Measurements from ENCODE around the gene LMBRD1.
"Not testable (repeated sequence)": the region's sequence is repeated elsewhere in the genome, so short reads cannot be mapped to it uniquely, and the experiment has no call there.

Gene LMBRD1

DNA sequence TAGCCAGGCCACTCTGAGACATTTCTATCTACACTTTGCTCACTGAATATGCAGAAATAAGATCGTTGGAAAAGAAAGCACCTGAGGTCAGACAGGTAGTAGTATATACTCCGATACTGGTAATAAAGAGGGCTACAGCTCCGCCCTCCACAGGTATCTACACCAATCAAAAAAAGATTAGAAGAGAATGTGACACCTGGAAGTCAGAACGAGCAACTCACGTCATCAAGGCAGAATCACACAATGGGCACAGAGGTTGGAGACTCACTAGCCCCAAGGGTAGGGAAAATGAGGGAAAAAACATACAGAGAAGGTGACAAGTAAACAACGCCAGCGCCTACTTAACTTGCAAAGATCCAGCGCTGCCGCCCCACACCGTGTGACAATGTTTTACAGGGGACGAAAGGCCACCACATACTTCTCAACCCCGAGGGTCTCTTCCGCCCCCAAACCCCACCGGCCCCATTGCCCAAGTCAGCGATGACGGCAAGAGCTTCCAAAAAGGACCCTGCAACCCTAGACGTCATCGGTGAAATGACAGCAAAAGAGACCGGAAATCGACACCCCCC lies 653 bp downstream of the LMBRD1 start:
- peak; percentile 12 for DNase-seq (ENCODE audit: low read depth)

- no peak for DNase-seq (ENCODE audit: low read depth)
These were observed 1.2 kb downstream of the LMBRD1 start for GRCh38 chr6:69795469-69796072.

DNA sequence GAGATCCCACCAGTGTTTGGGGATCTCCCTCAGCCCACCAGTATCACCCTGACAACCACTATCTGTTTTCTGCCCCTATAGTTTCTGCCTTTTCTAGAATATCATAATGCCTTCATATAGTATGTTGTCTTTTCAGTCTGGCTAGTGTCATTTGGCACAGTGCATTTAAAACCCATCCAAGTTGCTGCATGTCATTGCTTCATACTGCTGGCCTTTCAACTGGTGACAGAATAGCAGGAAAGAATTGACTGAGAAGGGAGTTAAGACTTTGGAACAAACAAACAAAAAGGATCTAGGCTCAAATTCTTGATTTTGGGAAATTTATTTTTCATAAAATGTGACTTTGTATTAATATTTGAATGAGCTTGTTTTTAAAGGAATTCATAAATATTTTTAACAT lies 4.5 kb downstream of the LMBRD1 start:
- no peak for DNase-seq (ENCODE audit: low read depth)

GRCh38 chr6:69791065-69791471 lies 5.7 kb downstream of the LMBRD1 start:
- no peak for DNase-seq (ENCODE audit: low read depth)

GRCh38 chr6:69790629-69791028 lies 6.2 kb downstream of the LMBRD1 start:
- DNase-seq (ENCODE audit: low read depth) = no peak

DNA sequence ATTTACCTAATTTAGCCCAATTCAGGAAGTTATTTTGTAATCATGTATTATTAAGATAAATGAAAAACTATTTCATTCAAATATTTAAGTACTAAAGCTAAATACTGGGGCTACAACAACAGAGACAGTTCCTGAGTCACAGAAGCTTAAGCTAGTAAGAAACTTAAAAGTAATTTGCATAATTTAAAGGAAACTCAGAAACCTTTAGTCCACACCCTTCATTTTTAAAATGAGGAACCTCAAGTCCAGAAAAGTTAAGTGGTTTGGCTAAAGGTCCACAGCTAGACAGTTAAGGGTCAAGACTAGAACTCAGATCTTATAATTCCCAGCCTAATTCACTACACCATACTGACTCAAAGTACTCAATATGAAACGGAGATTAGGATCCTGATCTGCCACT lies 7.2 kb downstream of the LMBRD1 start:
- no peak for DNase-seq (ENCODE audit: low read depth)

GRCh38 chr6:69787436-69787835 lies 9.4 kb downstream of the LMBRD1 start:
- DNase-seq (ENCODE audit: low read depth) = not testable (repeated sequence)

DNA sequence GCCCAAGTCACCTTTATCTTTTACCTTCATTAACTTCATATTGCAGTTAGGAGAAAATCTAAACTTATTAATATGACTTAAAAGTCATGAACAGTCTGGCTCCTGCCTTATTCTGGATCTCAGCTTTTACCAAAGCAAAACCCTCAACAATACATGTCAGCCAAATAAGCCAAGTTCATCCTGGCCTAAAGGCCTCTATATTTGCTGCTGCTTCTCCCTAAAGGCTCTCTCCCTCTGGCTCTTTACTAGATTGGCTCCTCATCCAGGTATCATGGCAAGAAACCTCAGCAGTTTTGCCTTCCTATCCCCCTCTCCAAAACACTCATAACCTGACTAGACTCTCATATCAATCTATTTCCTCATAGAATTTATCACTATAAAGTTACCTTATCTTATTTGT lies 11.1 kb downstream of the LMBRD1 start:
- no peak for DNase-seq (ENCODE audit: low read depth)

GRCh38 chr6:69784595-69785377 lies 12.0 kb downstream of the LMBRD1 start:
- no peak for DNase-seq (ENCODE audit: low read depth)

- DNase-seq (ENCODE audit: low read depth) = no peak
These were observed 13.7 kb downstream of the LMBRD1 start for GRCh38 chr6:69783108-69783507.

DNA sequence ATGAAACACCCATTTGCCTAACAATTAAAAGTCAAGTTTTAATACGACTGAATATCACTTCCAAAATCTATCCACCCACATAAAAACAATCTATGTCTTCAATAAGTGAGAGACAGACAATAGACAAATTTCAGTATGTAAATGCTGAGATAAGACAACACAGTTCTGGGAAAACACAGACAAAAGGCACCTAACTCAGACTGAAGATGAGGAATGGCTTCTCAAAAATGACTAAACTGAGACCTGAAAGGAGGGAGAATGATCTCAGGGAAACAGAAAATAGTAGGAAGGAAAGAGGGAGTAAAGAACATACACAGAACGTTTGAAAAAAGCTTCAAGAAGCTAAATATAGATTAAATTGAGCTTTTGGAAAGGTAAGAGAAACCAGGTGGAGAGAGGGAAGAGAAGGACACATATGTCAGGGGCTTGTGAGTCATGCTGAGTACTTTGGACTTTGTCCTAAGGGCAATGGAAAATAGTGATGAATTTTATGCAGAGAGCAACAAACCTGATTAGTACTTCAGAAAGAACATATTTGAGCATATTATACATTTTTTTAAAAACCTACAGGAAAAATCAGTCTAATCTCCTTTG lies 16.1 kb downstream of the LMBRD1 start:
- DNase-seq (ENCODE audit: low read depth) = no peak

- no peak for DNase-seq (ENCODE audit: low read depth)
These were observed 20.9 kb downstream of the LMBRD1 start for GRCh38 chr6:69775941-69776340.

GRCh38 chr6:69775585-69775849 lies 21.3 kb downstream of the LMBRD1 start:
- no peak for DNase-seq (ENCODE audit: low read depth)

DNA sequence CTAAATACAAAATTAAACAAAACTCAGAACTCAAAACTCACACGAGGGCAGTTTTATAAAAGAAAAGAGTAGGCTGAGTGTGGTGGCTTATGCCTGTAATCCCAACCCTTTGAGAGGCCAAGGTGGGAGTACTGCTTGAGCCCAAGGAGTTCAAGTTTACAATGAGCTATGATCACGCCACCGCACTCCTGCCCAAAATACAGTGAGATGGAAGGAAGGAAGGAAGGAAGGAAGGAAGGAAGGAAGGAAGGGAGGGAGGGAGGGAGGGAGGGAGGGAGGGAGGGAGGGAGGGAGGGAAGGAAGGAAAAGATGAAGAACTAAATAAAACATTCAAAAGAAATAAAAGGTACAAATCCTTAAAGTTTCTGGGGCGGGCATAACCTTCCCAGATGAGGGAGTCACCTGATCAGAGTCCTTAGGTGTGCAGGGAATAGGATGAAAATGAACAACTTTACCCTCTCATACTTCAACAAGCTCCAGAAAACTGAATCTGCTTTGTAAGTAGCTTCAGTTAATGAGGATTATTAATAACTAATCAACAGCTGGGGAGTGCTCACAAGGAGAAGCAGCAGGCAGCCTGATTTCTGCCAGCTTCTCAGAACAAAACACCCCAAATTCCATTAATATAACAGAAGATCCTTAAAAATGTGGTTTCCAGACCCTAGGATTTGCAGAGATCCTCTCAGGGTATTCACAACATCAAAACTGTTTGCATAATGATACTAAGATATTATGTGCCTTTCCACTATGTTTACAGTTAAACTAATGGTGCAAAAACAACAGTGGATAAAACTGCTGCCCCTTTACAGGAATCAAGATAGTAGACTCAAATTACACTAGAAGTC lies 21.8 kb downstream of the LMBRD1 start:
- no peak for DNase-seq (ENCODE audit: low read depth)

DNA sequence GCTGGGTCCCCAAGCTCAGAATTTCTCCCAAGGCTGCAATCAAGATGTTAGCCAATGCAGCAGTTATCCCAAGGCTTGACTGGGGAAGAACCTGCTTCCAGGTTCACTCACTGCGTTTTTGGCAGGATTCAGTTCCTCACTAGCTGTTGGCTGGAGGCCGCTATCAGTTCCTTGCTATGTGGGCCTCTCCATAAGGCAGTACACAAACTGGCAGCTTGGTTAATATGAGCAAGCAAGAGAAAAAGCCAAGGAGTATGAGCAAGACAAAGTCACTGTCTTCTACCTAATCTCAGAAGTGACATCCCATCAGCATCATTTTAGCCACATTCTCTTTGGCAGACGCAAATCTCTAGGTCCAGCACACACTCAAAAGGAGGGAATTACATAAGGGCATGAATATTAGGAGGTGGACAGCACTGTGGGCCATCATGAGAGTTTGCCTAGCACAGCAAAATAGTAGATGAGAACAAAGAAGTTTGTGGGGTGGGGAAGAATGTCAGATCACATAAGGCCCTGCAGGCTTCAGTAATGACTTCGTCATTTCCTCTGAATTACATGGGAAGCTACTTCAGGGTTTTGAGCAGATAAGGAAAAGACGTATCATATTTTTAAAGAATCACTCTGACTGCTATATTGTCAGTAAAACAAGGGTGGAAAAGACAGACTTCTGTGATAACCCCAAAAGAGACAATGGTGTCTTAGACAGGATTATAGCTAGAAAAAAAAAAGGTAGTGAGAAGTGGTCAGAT lies 25.5 kb downstream of the LMBRD1 start:
- DNase-seq (ENCODE audit: low read depth) = no peak

- no peak for DNase-seq (ENCODE audit: low read depth)
These were observed 28.1 kb downstream of the LMBRD1 start for GRCh38 chr6:69768664-69769063.

- DNase-seq (ENCODE audit: low read depth) = no peak
These were observed 33.0 kb downstream of the LMBRD1 start for GRCh38 chr6:69763763-69764162.

- no peak for DNase-seq (ENCODE audit: low read depth)
These were observed 35.0 kb downstream of the LMBRD1 start for GRCh38 chr6:69761853-69762252.

- no peak for DNase-seq (ENCODE audit: low read depth)
These were observed 38.6 kb downstream of the LMBRD1 start for GRCh38 chr6:69758214-69758613.

- DNase-seq (ENCODE audit: low read depth) = no peak
These were observed 39.9 kb downstream of the LMBRD1 start for GRCh38 chr6:69756907-69757306.

DNA sequence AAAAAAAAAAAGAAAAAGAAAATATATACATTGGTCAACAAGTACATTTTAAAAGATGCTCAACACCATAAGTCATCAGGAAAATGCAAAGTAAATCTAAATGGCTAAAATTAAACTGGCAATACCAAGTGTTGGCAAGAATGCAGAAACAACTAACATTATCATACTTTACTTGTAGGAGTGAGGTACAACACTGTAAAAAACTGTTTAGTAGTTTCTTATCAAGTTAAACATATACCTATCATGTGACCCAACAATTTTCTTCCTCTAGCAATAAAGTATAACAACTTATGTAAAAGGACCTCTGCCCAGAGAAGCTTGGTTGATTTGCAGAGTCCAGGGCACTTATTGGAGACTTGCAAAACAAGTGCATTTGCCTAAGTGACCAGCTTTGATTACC lies 40.4 kb downstream of the LMBRD1 start:
- DNase-seq (ENCODE audit: low read depth) = no peak

- DNase-seq (ENCODE audit: low read depth) = no peak
These were observed 61.8 kb downstream of the LMBRD1 start for GRCh38 chr6:69735027-69735426.
